RWPE1 (cell line): ENCODE measurements around the gene DHX34.

Experiments
- CTCF ChIA-PET: fragments of 350-600 bp; sonication (Branson Sonifier 250); formaldehyde crosslinking; extraction: SDS; loops from one replicate; lab custom pipeline; 2021; lab: Yijun Ruan, JAX
- POLR2A ChIA-PET: fragments of 400-600 bp; formaldehyde crosslinking; extraction: SDS; loops from one replicate; lab custom pipeline; 2020; ENCODE audit warnings: antibody characterized with exemption; ENCODE audit not compliant: low non-redundant PET; lab: Yijun Ruan, JAX
- DNase-seq: peaks from one replicate; pipeline ENCODE4 v3.0.0; 2012; ENCODE audit warnings: low spot score
- H3K27ac ChIP-seq: fragments of 450-650 bp; 2 replicates; pipeline ENCODE4 v1.5.1; 2017
- CTCF ChIP-seq: fragments of 450-650 bp; conservative IDR thresholded peaks from 2 replicates; pipeline ENCODE4 v1.5.1; 2017; ENCODE audit warnings: low read depth, mild to moderate bottlenecking

DHX34 gene

GRCh38 chr19:47417746-47418691 is 68.9 kb downstream of the DHX34 start:
- POLR2A ChIA-PET = no interaction called here

GRCh38 chr19:47418692-47419029 is 69.5 kb downstream of the DHX34 start:
- TF ChIP-seq CTCF = no peak
- peak overlapping the region; percentile 59 for H3K27ac ChIP-seq
- ChIA-PET CTCF (interaction anchor here (0.6 kb wide), 3 partner anchors 8 to 160 kb away, joined by 3 to 4 read pairs (median 3); no protein-coding TSS in a partner anchor), POLR2A (no interaction called here)
- no peak for DNase-seq

More at GRCh38 chr19:47417746-47418691, 68.9 kb downstream of the DHX34 start:
- DNase-seq = no peak
- TF ChIP-seq CTCF = no peak
- CTCF ChIA-PET = interaction anchor here (0.6 to 1.0 kb wide), 4 partner anchors 9 to 161 kb away, joined by 3 to 4 read pairs (median 4); no protein-coding TSS in a partner anchor
- peak overlapping the region; percentile 21; the same call in 1 of the 2 replicates for H3K27ac ChIP-seq

- H3K27ac ChIP-seq = peak within 1 kb of the TSS; percentile 59
- POLR2A ChIA-PET = no interaction called here
- no peak for DNase-seq
- no peak for TF ChIP-seq CTCF
- CTCF ChIA-PET = no interaction called here
These were observed 70.1 kb downstream of the DHX34 start, which contains the start of gene MEIS3 for GRCh38 chr19:47419030-47419783. Gene MEIS3, minus strand, starts transcription at chr19:47419527. Its CDS starts 446 bp downstream, at chr19:47419081.

GRCh38 chr19:47419789-47420188 is 70.7 kb downstream of the DHX34 start:
- ChIA-PET CTCF (no interaction called here), POLR2A (no interaction called here)
- DNase-seq = no peak

GRCh38 chr19:47421244-47421786 is 72.2 kb downstream of the DHX34 start:
- no peak overlapping the region for H3K27ac ChIP-seq
- no peak for TF ChIP-seq CTCF
- POLR2A ChIA-PET = no interaction called here
- CTCF ChIA-PET = interaction anchor here (0.6 kb wide), 1 partner anchor 283 kb away, joined by 3 read pairs; no protein-coding TSS in a partner anchor
- DNase-seq = no peak

More at GRCh38 chr19:47419789-47420188, 70.7 kb downstream of the DHX34 start:
- TF ChIP-seq CTCF = no peak
- H3K27ac ChIP-seq = no peak overlapping the region
